NCI-H524 (cell line): Measurements from ENCODE around the gene RBX1.
A peak's percentile ranks its signal among the peaks of the same experiment; 100 is the strongest.
"Not testable (repeated sequence)": the region's sequence is repeated elsewhere in the genome, so short reads cannot be mapped to it uniquely, and the experiment has no call there.

Experiments used
- DNase-seq, 2 experiments: peaks; one replicate each; lab custom pipeline; 2025; lab: John Stamatoyannopoulos, UW

RBX1 gene

GRCh38 chr22:40950962-40951794, at the start of gene RBX1:
TSS of gene RBX1 (plus strand) at chr22:40951378. CDS start at chr22:40951399, 21 bp downstream.
- peak; percentile 98 for DNase-seq

GRCh38 chr22:40904101-40904500, 47.1 kb upstream of the RBX1 start:
- no peak for DNase-seq

GRCh38 chr22:40908895-40909294, 42.3 kb upstream of the RBX1 start:
- no peak for DNase-seq

GRCh38 chr22:40911772-40912171, 39.4 kb upstream of the RBX1 start:
- no peak for DNase-seq

GRCh38 chr22:40912987-40913386, 38.2 kb upstream of the RBX1 start:
- not testable (repeated sequence) for DNase-seq

GRCh38 chr22:40919446-40919845, 31.7 kb upstream of the RBX1 start:
- no peak for DNase-seq

GRCh38 chr22:40920526-40920925, 30.7 kb upstream of the RBX1 start:
- DNase-seq: no peak

GRCh38 chr22:40922484-40923303, 28.5 kb upstream of the RBX1 start:
- DNase-seq: peak; percentile 27 to 52

- DNase-seq: no peak
Observed at GRCh38 chr22:40928657-40929056, 22.5 kb upstream of the RBX1 start.

GRCh38 chr22:40932396-40932795, 18.8 kb upstream of the RBX1 start:
- no peak for DNase-seq

- no peak for DNase-seq
Observed at GRCh38 chr22:40939202-40939601, 12.0 kb upstream of the RBX1 start.

- DNase-seq: no peak
Observed at GRCh38 chr22:40951795-40952605, 822 bp downstream of the RBX1 start.

- DNase-seq: no peak
Observed at GRCh38 chr22:40953471-40953870, 2.3 kb downstream of the RBX1 start.

GRCh38 chr22:40954113-40954512, 2.9 kb downstream of the RBX1 start:
- no peak for DNase-seq

- no peak for DNase-seq
Observed at GRCh38 chr22:40955571-40955970, 4.4 kb downstream of the RBX1 start.

GRCh38 chr22:40957601-40958000, 6.4 kb downstream of the RBX1 start:
- no peak for DNase-seq

- no peak for DNase-seq
Observed at GRCh38 chr22:40958299-40958698, 7.1 kb downstream of the RBX1 start.

GRCh38 chr22:40960145-40960544, 9.0 kb downstream of the RBX1 start:
- DNase-seq: no peak

- no peak for DNase-seq
Observed at GRCh38 chr22:40965936-40966725, 15.0 kb downstream of the RBX1 start.

- no peak for DNase-seq
Observed at GRCh38 chr22:40966726-40967085, 15.5 kb downstream of the RBX1 start.

- DNase-seq: no peak
Observed at GRCh38 chr22:40967111-40967760, 16.1 kb downstream of the RBX1 start.
